KMS-11 (cell line): Measurements from ENCODE around the gene DOK7.

Experiments used
- H2AFZ ChIP-seq: fragments of 200-600 bp; sonication (generic); 2 replicates; pipeline ENCODE4 v1.6.1; 2016; ENCODE audit warnings: antibody characterized with exemption, mixed run types, low read depth
- H3K27ac ChIP-seq: fragments of 200-600 bp; sonication (generic); 2 replicates; pipeline ENCODE4 v1.6.1; 2016; ENCODE audit warnings: mild to moderate bottlenecking, mixed run types
- H3K27me3 ChIP-seq: fragments of 200-600 bp; sonication (generic); 2 replicates; pipeline ENCODE4 v1.6.1; 2017; ENCODE audit warnings: mild to moderate bottlenecking, low read depth, mixed run types, moderate library complexity; ENCODE audit not compliant: insufficient read depth
- H3K36me3 ChIP-seq: fragments of 200-600 bp; sonication (generic); 2 replicates; pipeline ENCODE4 v1.6.1; 2017; ENCODE audit warnings: mild to moderate bottlenecking, mixed run types; ENCODE audit not compliant: insufficient read depth
- H3K4me1 ChIP-seq: fragments of 200-600 bp; sonication (generic); 2 replicates; pipeline ENCODE4 v1.6.1; 2016; ENCODE audit warnings: mild to moderate bottlenecking, low read depth, mixed run types; ENCODE audit not compliant: poor library complexity, severe bottlenecking
- H3K4me2 ChIP-seq: fragments of 200-600 bp; sonication (generic); 2 replicates; pipeline ENCODE4 v1.7.0; 2016; ENCODE audit warnings: mild to moderate bottlenecking, mixed run types
- H3K4me3 ChIP-seq: fragments of 200-600 bp; sonication (generic); IDR thresholded peaks from 2 replicates; pipeline ENCODE4 v1.6.1; 2017; ENCODE audit warnings: low read depth, low read length, mixed read lengths; ENCODE audit not compliant: insufficient read depth
- H3K79me2 ChIP-seq: fragments of 200-600 bp; sonication (generic); 2 replicates; pipeline ENCODE4 v1.6.1; 2016; ENCODE audit warnings: low read depth, mixed run types; ENCODE audit not compliant: insufficient read depth
- H3K9ac ChIP-seq: fragments of 200-600 bp; sonication (generic); 2 replicates; pipeline ENCODE4 v1.6.1; 2016; ENCODE audit warnings: mild to moderate bottlenecking, mixed run types
- H4K20me1 ChIP-seq: fragments of 200-600 bp; sonication (generic); 2 replicates; pipeline ENCODE4 v1.6.1; 2016; ENCODE audit warnings: mild to moderate bottlenecking, mixed run types; ENCODE audit not compliant: insufficient read depth
- TF ChIP-seq, protein P1 (sequence below): fragments of 200-600 bp; sonication (generic); conservative IDR thresholded peaks from 2 replicates; pipeline ENCODE4 v1.6.1; 2017; ENCODE audit warnings: low read depth, mild to moderate bottlenecking, antibody characterized with exemption, low read length, moderate library complexity, mixed read lengths

DOK7 gene

DNA sequence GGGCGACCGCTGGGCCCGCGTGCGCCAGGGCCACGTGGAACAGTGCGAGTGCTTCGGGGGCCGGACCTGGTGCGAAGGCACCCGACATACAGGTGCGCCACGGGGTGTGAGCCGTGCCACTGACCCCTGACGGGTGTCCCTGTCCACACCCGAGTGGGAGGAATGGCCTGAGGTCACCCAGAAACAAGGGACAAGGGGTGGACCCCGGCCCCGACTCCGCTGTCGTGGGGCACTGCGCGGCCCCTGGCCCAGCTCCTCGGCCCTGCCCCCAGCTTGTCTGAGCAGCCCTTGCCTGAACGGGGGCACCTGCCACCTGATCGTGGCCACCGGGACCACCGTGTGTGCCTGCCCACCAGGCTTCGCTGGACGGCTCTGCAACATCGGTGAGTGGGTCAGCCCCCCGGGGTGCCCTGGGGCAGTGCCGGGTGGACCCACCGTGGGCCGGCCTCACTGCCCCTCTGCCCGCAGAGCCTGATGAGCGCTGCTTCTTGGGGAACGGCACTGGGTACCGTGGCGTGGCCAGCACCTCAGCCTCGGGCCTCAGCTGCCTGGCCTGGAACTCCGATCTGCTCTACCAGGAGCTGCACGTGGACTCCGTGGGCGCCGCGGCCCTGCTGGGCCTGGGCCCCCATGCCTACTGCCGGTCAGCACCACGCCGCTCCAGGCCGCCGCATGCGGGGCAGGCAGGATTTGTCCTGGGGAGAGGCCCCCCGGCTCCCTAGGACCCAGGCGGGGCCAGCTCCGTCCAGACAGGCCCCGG is 18.6 kb upstream of the DOK7 start:
- Histone ChIP-seq H3K36me3 (no peaks in the 10 kb centered on the region), H3K9ac (no peak overlapping the region), H4K20me1 (no peaks in the 10 kb centered on the region), H3K79me2 (no peaks in the 10 kb centered on the region), H3K27ac (no peak overlapping the region), H2AFZ (no peak overlapping the region), H3K4me3 (no peak overlapping the region), H3K27me3 (peaks cover 7% of the 10 kb centered on the region; the same call in 1 of the 2 replicates), H3K4me2 (no peak overlapping the region), H3K4me1 (no peaks in the 10 kb centered on the region)
- TF ChIP-seq, protein P1, sequence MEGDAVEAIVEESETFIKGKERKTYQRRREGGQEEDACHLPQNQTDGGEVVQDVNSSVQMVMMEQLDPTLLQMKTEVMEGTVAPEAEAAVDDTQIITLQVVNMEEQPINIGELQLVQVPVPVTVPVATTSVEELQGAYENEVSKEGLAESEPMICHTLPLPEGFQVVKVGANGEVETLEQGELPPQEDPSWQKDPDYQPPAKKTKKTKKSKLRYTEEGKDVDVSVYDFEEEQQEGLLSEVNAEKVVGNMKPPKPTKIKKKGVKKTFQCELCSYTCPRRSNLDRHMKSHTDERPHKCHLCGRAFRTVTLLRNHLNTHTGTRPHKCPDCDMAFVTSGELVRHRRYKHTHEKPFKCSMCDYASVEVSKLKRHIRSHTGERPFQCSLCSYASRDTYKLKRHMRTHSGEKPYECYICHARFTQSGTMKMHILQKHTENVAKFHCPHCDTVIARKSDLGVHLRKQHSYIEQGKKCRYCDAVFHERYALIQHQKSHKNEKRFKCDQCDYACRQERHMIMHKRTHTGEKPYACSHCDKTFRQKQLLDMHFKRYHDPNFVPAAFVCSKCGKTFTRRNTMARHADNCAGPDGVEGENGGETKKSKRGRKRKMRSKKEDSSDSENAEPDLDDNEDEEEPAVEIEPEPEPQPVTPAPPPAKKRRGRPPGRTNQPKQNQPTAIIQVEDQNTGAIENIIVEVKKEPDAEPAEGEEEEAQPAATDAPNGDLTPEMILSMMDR, result no peak

DNA sequence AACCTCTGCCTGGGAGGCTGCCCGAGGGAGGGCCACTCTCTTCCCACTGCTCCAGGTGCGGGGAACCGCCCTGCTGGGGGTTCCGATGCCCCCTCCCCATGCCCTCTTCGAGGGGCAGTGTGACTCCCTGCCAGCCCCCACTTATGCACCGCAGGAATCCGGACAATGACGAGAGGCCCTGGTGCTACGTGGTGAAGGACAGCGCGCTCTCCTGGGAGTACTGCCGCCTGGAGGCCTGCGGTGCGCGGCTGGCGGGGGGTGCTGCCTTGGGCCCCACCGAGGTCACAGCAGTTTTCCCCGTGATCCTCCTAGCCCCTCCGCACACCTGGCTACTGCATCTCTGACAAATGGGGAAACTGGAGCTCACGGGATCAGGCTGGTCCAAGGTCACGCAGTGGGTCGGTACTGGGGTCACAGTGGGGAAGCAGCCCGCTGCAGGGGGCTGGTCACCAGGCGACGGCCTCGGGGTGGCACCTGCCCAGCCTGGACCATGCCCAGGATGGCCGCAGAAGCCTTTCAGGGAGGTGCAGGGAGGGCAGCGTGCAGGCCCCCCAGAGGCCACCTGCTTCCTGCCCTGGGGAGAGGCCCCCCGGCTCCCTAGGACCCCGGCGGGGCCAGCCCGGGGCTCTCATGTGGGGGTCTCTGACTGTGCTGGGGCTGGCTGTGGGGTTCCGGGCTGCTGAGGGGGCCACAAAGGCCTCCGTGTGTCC is 17.8 kb upstream of the DOK7 start:
- Histone ChIP-seq H2AFZ (no peak overlapping the region), H3K4me1 (no peaks in the 10 kb centered on the region), H3K27me3 (peaks cover 7% of the 10 kb centered on the region; the same call in 1 of the 2 replicates), H3K9ac (no peak overlapping the region), H3K36me3 (no peaks in the 10 kb centered on the region), H3K79me2 (no peaks in the 10 kb centered on the region), H3K4me2 (no peak overlapping the region), H3K27ac (no peak overlapping the region), H4K20me1 (no peaks in the 10 kb centered on the region), H3K4me3 (no peak overlapping the region)
- TF ChIP-seq, protein P1, result no peak

DNA sequence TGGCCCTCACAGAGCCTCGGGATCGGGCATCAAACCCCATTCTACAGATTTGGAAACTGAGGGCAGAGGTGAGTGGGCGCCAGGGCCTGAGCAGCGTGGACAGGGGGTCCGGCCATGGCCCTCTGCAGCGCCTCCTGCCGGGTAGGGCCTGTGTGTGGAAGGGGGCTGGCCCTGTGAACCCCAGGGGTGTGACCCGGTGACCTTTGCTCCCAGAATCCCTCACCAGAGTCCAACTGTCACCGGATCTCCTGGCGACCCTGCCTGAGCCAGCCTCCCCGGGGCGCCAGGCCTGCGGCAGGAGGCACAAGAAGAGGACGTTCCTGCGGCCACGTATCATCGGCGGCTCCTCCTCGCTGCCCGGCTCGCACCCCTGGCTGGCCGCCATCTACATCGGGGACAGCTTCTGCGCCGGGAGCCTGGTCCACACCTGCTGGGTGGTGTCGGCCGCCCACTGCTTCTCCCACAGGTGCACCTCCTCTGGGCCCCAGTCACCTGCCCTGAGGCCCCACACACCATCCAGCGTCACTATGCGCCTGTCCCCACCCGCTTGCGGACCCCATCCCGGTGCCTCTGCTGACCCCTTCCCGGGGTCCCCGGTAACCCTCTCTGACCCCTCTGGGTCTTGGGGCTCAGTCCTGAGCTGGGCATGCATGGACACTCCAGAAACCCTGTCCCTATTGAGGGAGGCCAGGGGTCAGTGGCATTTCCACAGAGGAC is 17.1 kb upstream of the DOK7 start:
- Histone ChIP-seq H3K4me1 (no peaks in the 10 kb centered on the region), H3K36me3 (no peaks in the 10 kb centered on the region), H3K4me2 (no peak overlapping the region), H4K20me1 (no peaks in the 10 kb centered on the region), H3K27ac (no peak overlapping the region), H3K9ac (no peak overlapping the region), H3K27me3 (peaks cover 7% of the 10 kb centered on the region; the same call in 1 of the 2 replicates), H3K4me3 (no peak overlapping the region), H2AFZ (no peak overlapping the region), H3K79me2 (no peaks in the 10 kb centered on the region)
- TF ChIP-seq, protein P1, result no peak

DNA sequence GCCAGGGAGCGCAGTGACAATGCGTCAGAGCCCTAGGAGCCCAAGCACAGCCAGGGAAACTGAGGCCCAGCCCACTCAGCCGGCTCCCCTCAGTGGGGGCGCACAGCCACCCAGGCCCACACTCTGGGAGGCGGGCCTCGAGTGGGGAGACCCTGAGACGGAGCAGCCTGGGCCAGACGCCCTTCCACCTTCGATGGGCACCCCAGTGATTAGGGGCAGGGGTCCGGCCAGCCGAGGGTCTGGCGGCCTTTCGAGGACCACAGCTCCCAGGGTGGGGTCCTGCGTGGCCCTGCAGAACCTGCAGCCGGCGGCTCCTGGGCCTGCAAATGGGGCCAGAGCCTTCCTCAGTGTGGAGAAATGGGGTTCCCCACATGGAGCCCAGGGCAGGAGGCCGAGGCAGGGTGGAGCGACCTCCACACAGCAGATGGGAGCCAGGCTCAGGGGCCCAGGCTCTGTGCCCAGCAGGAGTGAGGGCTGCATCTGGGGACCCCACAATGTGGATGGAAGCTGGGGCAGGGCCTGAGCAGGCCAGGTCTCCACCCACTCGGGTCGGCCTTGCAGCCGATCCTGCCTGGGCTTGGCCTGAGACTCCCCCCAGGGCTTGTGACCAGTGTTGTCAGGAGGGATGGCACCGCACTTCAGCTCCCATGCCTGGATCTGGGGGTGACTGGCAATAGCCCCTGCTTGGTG is 16.3 kb upstream of the DOK7 start:
- no peak overlapping the region for H2AFZ ChIP-seq
- H3K4me3 ChIP-seq, result no peak overlapping the region
- no peaks in the 10 kb centered on the region for H3K4me1 ChIP-seq
- H3K4me2 ChIP-seq, result no peak overlapping the region
- no peak overlapping the region for H3K9ac ChIP-seq
- TF ChIP-seq, protein P1, result no peak
- no peak overlapping the region for H3K27ac ChIP-seq
- peaks cover 7% of the 10 kb centered on the region; the same call in 1 of the 2 replicates for H3K27me3 ChIP-seq
- H4K20me1 ChIP-seq, result no peaks in the 10 kb centered on the region
- no peaks in the 10 kb centered on the region for H3K36me3 ChIP-seq
- no peaks in the 10 kb centered on the region for H3K79me2 ChIP-seq
